CD4-positive, CD25-positive, alpha-beta regulatory T cell (primary cell): ENCODE results near the gene MBD6. TPM values are rescaled to one million over a fixed set of nuclear protein-coding genes. Genes with fewer than 3 reads are reported as not detected.

ENCODE experiments used
- ATAC-seq, 2 donors: fragments of 150-1000 bp; cut with Tn5 transposase; one replicate each; pipeline ENCODE4 v1.10.0; 2021; ENCODE audit warnings: low read depth in 2 of 2, moderate number of reproducible peaks in 2 of 2, moderate library complexity in 1 of 2
- DNase-seq, 3 donors: peaks; one replicate each; pipeline versions ENCODE4 v3.0.0 to v3.0.0-alpha.2; 2012 to 2022; ENCODE audit warnings: mixed read lengths in 1 of 3
- H3K27ac ChIP-seq: one replicate; pipeline ENCODE4 v1.7.0; 2013; ENCODE audit warnings: mild to moderate bottlenecking, low read length; ENCODE audit not compliant: insufficient read depth, poor library complexity, severe bottlenecking
- H3K27me3 ChIP-seq: one replicate; pipeline ENCODE4 v1.7.0; 2013; ENCODE audit warnings: low read length; ENCODE audit not compliant: control insufficient read depth, insufficient read depth
- H3K36me3 ChIP-seq: one replicate; pipeline ENCODE4 v1.7.0; 2013; ENCODE audit warnings: mild to moderate bottlenecking, low read length, moderate library complexity; ENCODE audit not compliant: control insufficient read depth, insufficient read depth
- H3K4me1 ChIP-seq: 2 replicates; pipeline ENCODE4 v1.7.0; 2013; ENCODE audit warnings: mild to moderate bottlenecking, low read length; ENCODE audit not compliant: insufficient read depth, control insufficient read depth, poor library complexity, severe bottlenecking
- H3K4me3 ChIP-seq: one replicate; pipeline ENCODE4 v1.7.0; 2013; ENCODE audit warnings: low read depth, mild to moderate bottlenecking, low read length, moderate library complexity
- H3K9me3 ChIP-seq, 2 experiments: 1 replicate in 1 of 2; 2 replicates in 1 of 2; pipeline ENCODE4 v1.7.0; 2013; ENCODE audit warnings: low read length in 2 of 2, mild to moderate bottlenecking in 1 of 2, moderate library complexity in 1 of 2; ENCODE audit not compliant: control insufficient read depth in 2 of 2
- H3K27ac Mint-ChIP-seq, 3 donors: one replicate each; pipeline ENCODE4 v1.8.0; 2020 to 2022; ENCODE audit warnings: mild to moderate bottlenecking in 3 of 3, mixed read lengths in 3 of 3, moderate library complexity in 2 of 3
- H3K27me3 Mint-ChIP-seq: one replicate; pipeline ENCODE4 v1.8.0; 2022; ENCODE audit warnings: mild to moderate bottlenecking, mixed read lengths
- H3K36me3 Mint-ChIP-seq: one replicate; pipeline ENCODE4 v1.8.0; 2020; ENCODE audit warnings: mixed read lengths
- H3K4me1 Mint-ChIP-seq, 4 donors: one replicate each; pipeline ENCODE4 v1.8.0; 2020 to 2022; ENCODE audit warnings: mixed read lengths in 4 of 4, mild to moderate bottlenecking in 1 of 4
- H3K4me3 Mint-ChIP-seq, 4 donors: one replicate each; pipeline ENCODE4 v1.8.0; 2020 to 2022; ENCODE audit warnings: mild to moderate bottlenecking in 4 of 4, mixed read lengths in 4 of 4, moderate library complexity in 3 of 4
- H3K9me3 Mint-ChIP-seq, 7 donors: one replicate each; pipeline ENCODE4 v1.8.0; 2020 to 2022; ENCODE audit warnings: mixed read lengths in 7 of 7, mild to moderate bottlenecking in 3 of 7, moderate library complexity in 2 of 7
- polyA plus RNA-seq, 4 donors: library from polyadenylated mRNA; unstranded; fragments of 300-500 nt; fragmentation: Illumina TruSeq; gene quantifications; one replicate each; pipeline ENCODE4 v1.2.3, GENCODE V29; 2021
- total RNA-seq: library from RNA; stranded (reverse); gene quantifications from one replicate; pipeline ENCODE4 v1.2.3, GENCODE V29; 2022

Gene MBD6
- total and polyA plus RNA-seq, 5 donors from 2014 or later = 1.8 to 104 (median 2.3) TPM

GRCh38 chr12:57518176-57518919 lies 4.3 kb upstream of the MBD6 start:
- no peak for ATAC-seq
- Mint-ChIP-seq H3K4me1 (peaks cover 21 to 51% (median 35%) of the 10 kb centered on the region in 4 donors), H3K27ac (peak overlapping the region; percentile 81 to 100 (median 100)), H3K36me3 (peaks cover 35% of the 10 kb centered on the region), H3K4me3 (peak overlapping the region; percentile 97 to 99 (median 98)), H3K27me3 (peaks cover 19% of the 10 kb centered on the region), H3K9me3 (peaks cover 0 to 3% (median 0%) of the 10 kb centered on the region in 7 donors)
- no peak for DNase-seq
- Histone ChIP-seq H3K9me3 (no peaks in the 10 kb centered on the region), H3K27me3 (no peaks in the 10 kb centered on the region), H3K4me3 (peak overlapping the region; percentile 98), H3K36me3 (peaks cover 45% of the 10 kb centered on the region), H3K4me1 (peaks cover 42% of the 10 kb centered on the region), H3K27ac (peak overlapping the region; percentile 98)

DNA sequence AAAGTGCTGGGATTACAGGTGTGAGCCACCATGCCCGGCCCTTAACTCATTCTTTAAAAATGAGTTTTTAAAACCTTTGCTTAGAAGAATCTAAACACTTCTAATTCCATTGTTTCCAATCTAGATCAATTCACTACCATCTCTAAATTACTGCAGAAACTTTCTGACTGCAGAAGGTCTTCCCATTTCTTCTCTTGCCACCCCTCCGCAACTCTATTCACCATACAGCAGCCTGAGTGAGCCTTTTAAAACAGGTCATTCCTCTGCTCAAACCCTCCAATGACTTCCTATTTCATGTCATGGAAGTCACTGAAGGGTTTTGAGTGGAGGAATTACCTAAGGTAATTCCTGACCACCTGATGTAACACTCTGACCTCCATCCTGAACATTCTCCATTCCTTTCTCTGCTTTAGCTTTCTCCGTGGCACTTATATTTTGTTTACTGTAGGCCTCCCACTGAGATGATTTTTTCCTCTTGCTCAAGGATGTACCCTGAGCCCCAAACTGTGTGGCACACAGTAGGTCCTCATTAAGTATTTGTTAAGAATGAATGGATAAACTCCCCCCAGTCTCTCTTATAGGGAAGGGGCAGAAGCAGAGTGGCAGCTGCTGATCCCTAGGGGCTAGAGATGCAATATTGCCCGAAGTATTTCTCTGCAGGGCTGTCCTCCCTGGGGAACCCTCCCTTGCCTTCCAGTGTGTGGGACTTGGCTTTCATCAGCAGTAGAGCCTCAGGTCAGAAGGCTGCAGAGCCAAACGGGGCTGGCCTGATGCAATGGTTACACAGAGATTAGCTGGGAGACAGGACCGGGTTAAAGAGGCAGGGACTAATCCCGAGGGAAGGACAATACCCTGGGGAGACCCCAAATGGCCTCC lies 3.5 kb upstream of the MBD6 start:
- Mint-ChIP-seq H3K27me3 (peaks cover 21% of the 10 kb centered on the region), H3K4me1 (peaks cover 21 to 59% (median 43%) of the 10 kb centered on the region in 4 donors), H3K27ac (peak overlapping the region; percentile 97 to 100 (median 100)), H3K36me3 (peaks cover 32% of the 10 kb centered on the region), H3K4me3 (peak overlapping the region; percentile 97 to 99 (median 98)), H3K9me3 (peaks cover 0 to 3% (median 0%) of the 10 kb centered on the region in 7 donors)
- H3K27me3 ChIP-seq = no peaks in the 10 kb centered on the region
- H3K9me3 ChIP-seq = no peaks in the 10 kb centered on the region
- H3K27ac ChIP-seq = peak overlapping the region; percentile 98
- ATAC-seq (no peak), DNase-seq (peak in 1 of 3 donors; percentile 19)
- H3K4me3 ChIP-seq = peak overlapping the region; percentile 98
- peaks cover 41% of the 10 kb centered on the region for H3K36me3 ChIP-seq
- H3K4me1 ChIP-seq = peaks cover 50% of the 10 kb centered on the region

GRCh38 chr12:57519796-57520052 lies 2.9 kb upstream of the MBD6 start:
- DNase-seq = peak in 2 of 3 donors; percentile 14 to 27
- ATAC-seq = no peak
- Mint-ChIP-seq H3K9me3 (peaks cover 0 to 3% (median 0%) of the 10 kb centered on the region in 7 donors), H3K4me3 (peak overlapping the region; percentile 97 to 99 (median 98)), H3K4me1 (peaks cover 21 to 65% (median 48%) of the 10 kb centered on the region in 4 donors), H3K27me3 (peaks cover 21% of the 10 kb centered on the region), H3K27ac (peak overlapping the region; percentile 97 to 100 (median 100)), H3K36me3 (peaks cover 29% of the 10 kb centered on the region)
- peaks cover 36% of the 10 kb centered on the region for H3K36me3 ChIP-seq
- no peaks in the 10 kb centered on the region for H3K27me3 ChIP-seq
- peak overlapping the region; percentile 98 for H3K27ac ChIP-seq
- peak overlapping the region; percentile 98 for H3K4me3 ChIP-seq
- H3K4me1 ChIP-seq = peaks cover 56% of the 10 kb centered on the region
- H3K9me3 ChIP-seq = no peaks in the 10 kb centered on the region

GRCh38 chr12:57520053-57520818 lies 2.4 kb upstream of the MBD6 start, which contains the start of gene DDIT3:
Gene DDIT3 (minus strand): TSS chr12:57520514. CDS start chr12:57517406, 3,108 bp downstream.
- H3K4me3 ChIP-seq = peak within 1 kb of the TSS; percentile 98
- DNase-seq (peak; percentile 99), ATAC-seq (peak; percentile 78 to 81)
- no peaks in the 10 kb centered on the region for H3K9me3 ChIP-seq
- Mint-ChIP-seq H3K4me1 (peaks cover 21 to 68% (median 48%) of the 10 kb centered on the region in 4 donors), H3K27me3 (peaks cover 21% of the 10 kb centered on the region), H3K36me3 (peaks cover 29% of the 10 kb centered on the region), H3K27ac (peak within 1 kb of the TSS; percentile 98 to 100 (median 100)), H3K4me3 (peak within 1 kb of the TSS; percentile 97 to 99 (median 98)), H3K9me3 (peaks cover 0 to 3% (median 0%) of the 10 kb centered on the region in 7 donors)
- H3K36me3 ChIP-seq = peaks cover 35% of the 10 kb centered on the region
- peaks cover 59% of the 10 kb centered on the region for H3K4me1 ChIP-seq
- peak within 1 kb of the TSS; percentile 98 for H3K27ac ChIP-seq
- no peaks in the 10 kb centered on the region for H3K27me3 ChIP-seq

- Mint-ChIP-seq H3K4me3 (peak overlapping the region; percentile 97 to 99 (median 98)), H3K36me3 (peaks cover 17% of the 10 kb centered on the region), H3K9me3 (peaks cover 0 to 3% (median 0%) of the 10 kb centered on the region in 7 donors), H3K4me1 (peaks cover 15 to 76% (median 47%) of the 10 kb centered on the region in 4 donors), H3K27me3 (peaks cover 21% of the 10 kb centered on the region), H3K27ac (peak overlapping the region; percentile 98 to 100 (median 100))
- H3K36me3 ChIP-seq = peaks cover 23% of the 10 kb centered on the region
- H3K4me3 ChIP-seq = peak overlapping the region; percentile 60
- peaks cover 59% of the 10 kb centered on the region for H3K4me1 ChIP-seq
- H3K9me3 ChIP-seq = no peaks in the 10 kb centered on the region
- peak overlapping the region; percentile 98 for H3K27ac ChIP-seq
- H3K27me3 ChIP-seq = no peaks in the 10 kb centered on the region
- no peak for DNase-seq
- ATAC-seq = no peak
These were observed 1.1 kb upstream of the MBD6 start for GRCh38 chr12:57521525-57522010.

DNA sequence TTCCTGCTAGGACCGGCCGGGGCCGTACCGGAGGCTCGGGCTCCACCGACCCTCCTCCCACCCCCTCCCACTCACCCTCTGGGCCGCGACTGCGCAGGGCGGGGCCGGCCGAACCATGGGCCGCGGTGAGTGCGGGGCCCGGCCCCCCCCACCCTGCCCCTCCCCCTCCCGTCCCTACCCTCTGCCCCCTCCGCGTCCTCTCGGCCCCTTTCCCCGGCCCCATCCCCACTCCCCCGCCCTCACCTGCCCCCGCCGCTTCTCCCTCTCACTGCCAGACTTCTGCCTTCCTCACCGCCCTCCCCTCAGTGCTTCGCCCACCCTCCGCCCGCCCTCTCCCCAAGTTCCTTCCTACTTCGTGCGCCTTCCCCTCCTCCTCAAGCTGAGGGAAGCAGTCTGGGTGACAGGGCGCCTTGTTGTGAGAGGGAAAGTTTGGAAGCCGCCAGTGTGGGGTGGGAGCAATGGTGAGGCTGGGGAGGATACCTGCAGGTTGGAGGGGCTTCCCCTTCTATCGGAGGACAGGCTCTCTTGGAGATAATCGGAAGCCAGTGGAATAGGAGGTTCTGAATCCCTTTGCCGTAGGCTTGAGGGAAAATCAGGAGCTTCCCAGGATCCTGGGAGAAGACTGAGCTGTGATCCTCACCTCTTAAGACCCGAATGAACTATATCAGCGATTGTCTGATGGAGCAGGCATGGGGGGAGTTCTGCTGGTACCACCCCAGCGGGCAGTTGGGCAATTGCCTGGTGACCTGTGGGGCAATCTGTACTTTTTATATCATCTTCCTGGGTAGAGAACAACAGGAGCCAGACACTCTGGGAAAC lies 472 bp downstream of the MBD6 start:
- DNase-seq (peak; percentile 30 to 59 (median 51)), ATAC-seq (no peak)
- H3K36me3 ChIP-seq = peaks cover 22% of the 10 kb centered on the region
- peak overlapping the region; percentile 98 for H3K27ac ChIP-seq
- H3K9me3 Mint-ChIP-seq = peaks cover 0 to 3% (median 0%) of the 10 kb centered on the region in 7 donors
- H3K9me3 ChIP-seq = no peaks in the 10 kb centered on the region
- peaks cover 15 to 63% (median 42%) of the 10 kb centered on the region in 4 donors for H3K4me1 Mint-ChIP-seq
- H3K4me3 Mint-ChIP-seq = peak overlapping the region; percentile 90 to 96 (median 94)
- H3K36me3 Mint-ChIP-seq = peaks cover 6% of the 10 kb centered on the region
- H3K4me1 ChIP-seq = peaks cover 56% of the 10 kb centered on the region
- H3K4me3 ChIP-seq = peak overlapping the region; percentile 89
- no peaks in the 10 kb centered on the region for H3K27me3 ChIP-seq
- H3K27me3 Mint-ChIP-seq = peaks cover 21% of the 10 kb centered on the region
- H3K27ac Mint-ChIP-seq = peak overlapping the region in 2 of 3 donors; percentile 89 to 100
